GM21360 (cell line): ENCODE data around the gene UXS1.

Source experiments
- ATAC-seq: cut with Tn5 transposase; IDR thresholded peaks from one replicate; pipeline ENCODE4 v1.9.1; 2021; ENCODE audit warnings: mild to moderate bottlenecking, moderate library complexity; ENCODE audit not compliant: unreplicated experiment

Gene UXS1

GRCh38 chr2:106161938-106162820 is 31.9 kb downstream of the UXS1 start:
- no peak for ATAC-seq

GRCh38 chr2:106161341-106161740 is 32.8 kb downstream of the UXS1 start:
- no peak for ATAC-seq

GRCh38 chr2:106160786-106161261 is 33.3 kb downstream of the UXS1 start:
- no peak for ATAC-seq

- ATAC-seq: peak; percentile 53
These were observed 34.0 kb downstream of the UXS1 start for GRCh38 chr2:106159866-106160785.

- no peak for ATAC-seq
These were observed 35.2 kb downstream of the UXS1 start for GRCh38 chr2:106158871-106159270.

GRCh38 chr2:106158131-106158530 is 36.0 kb downstream of the UXS1 start:
- no peak for ATAC-seq

- ATAC-seq: no peak
These were observed 36.7 kb downstream of the UXS1 start for GRCh38 chr2:106157416-106157815.

- no peak for ATAC-seq
These were observed 37.5 kb downstream of the UXS1 start for GRCh38 chr2:106156305-106157296.

GRCh38 chr2:106153781-106154180 is 40.3 kb downstream of the UXS1 start:
- no peak for ATAC-seq

GRCh38 chr2:106147665-106148064 is 46.4 kb downstream of the UXS1 start:
- ATAC-seq: no peak

- no peak for ATAC-seq
These were observed 46.9 kb downstream of the UXS1 start for GRCh38 chr2:106147159-106147558.

GRCh38 chr2:106144621-106145331 is 49.3 kb downstream of the UXS1 start:
- no peak for ATAC-seq

GRCh38 chr2:106143495-106144215 is 50.4 kb downstream of the UXS1 start:
- no peak for ATAC-seq

- no peak for ATAC-seq
These were observed 51.4 kb downstream of the UXS1 start for GRCh38 chr2:106142683-106143082.

GRCh38 chr2:106140913-106141312 is 53.2 kb downstream of the UXS1 start:
- ATAC-seq: no peak

GRCh38 chr2:106140113-106140512 is 54.0 kb downstream of the UXS1 start:
- no peak for ATAC-seq

- ATAC-seq: no peak
These were observed 54.7 kb downstream of the UXS1 start for GRCh38 chr2:106139238-106139935.

- no peak for ATAC-seq
These were observed 55.4 kb downstream of the UXS1 start for GRCh38 chr2:106138543-106139237.
